Measurements from ENCODE around the gene SPATA31D3.
"Not testable (repeated sequence)": the region's sequence is repeated elsewhere in the genome, so short reads cannot be mapped to it uniquely, and the experiment has no call there.

Gene SPATA31D3
- total RNA-seq: 0 reads per million in 2 experiments

GRCh38 chr9:81943393-81943792, at the start of gene SPATA31D3:
TSS of gene SPATA31D3 (plus strand) at chr9:81943500. CDS start at chr9:81943586, 86 bp downstream.
- not testable (repeated sequence) for DNase-seq (ENCODE audit: low read depth)

- DNase-seq (ENCODE audit: low read depth): no peak
Measured at GRCh38 chr9:81893929-81894328, 49.4 kb upstream of the SPATA31D3 start.

- no peak for DNase-seq (ENCODE audit: low read depth)
Measured at GRCh38 chr9:81894891-81895290, 48.4 kb upstream of the SPATA31D3 start.

GRCh38 chr9:81896070-81896469, 47.2 kb upstream of the SPATA31D3 start:
- DNase-seq (ENCODE audit: low read depth): no peak

GRCh38 chr9:81898851-81899250, 44.4 kb upstream of the SPATA31D3 start:
- no peak for DNase-seq (ENCODE audit: low read depth)

GRCh38 chr9:81902196-81902595, 41.1 kb upstream of the SPATA31D3 start:
- no peak for DNase-seq (ENCODE audit: low read depth)

- DNase-seq (ENCODE audit: low read depth): no peak
Measured at GRCh38 chr9:81902626-81903025, 40.7 kb upstream of the SPATA31D3 start.

GRCh38 chr9:81906671-81907070, 36.6 kb upstream of the SPATA31D3 start:
- no peak for DNase-seq (ENCODE audit: low read depth)

- no peak for DNase-seq (ENCODE audit: low read depth)
Measured at GRCh38 chr9:81912135-81912534, 31.2 kb upstream of the SPATA31D3 start.

GRCh38 chr9:81915801-81916505, 27.3 kb upstream of the SPATA31D3 start:
- no peak for DNase-seq (ENCODE audit: low read depth)

GRCh38 chr9:81918507-81918906, 24.8 kb upstream of the SPATA31D3 start:
- not testable (repeated sequence) for DNase-seq (ENCODE audit: low read depth)

GRCh38 chr9:81928305-81928704, 15.0 kb upstream of the SPATA31D3 start, which contains the start of gene SPATA31D4:
TSS of gene SPATA31D4 (plus strand) at chr9:81928428. CDS start at chr9:81928514, 86 bp downstream.
- DNase-seq (ENCODE audit: low read depth): not testable (repeated sequence)

GRCh38 chr9:81930147-81930546, 13.2 kb upstream of the SPATA31D3 start:
- DNase-seq (ENCODE audit: low read depth): not testable (repeated sequence)

- DNase-seq (ENCODE audit: low read depth): not testable (repeated sequence)
Measured at GRCh38 chr9:81933547-81933946, 9.8 kb upstream of the SPATA31D3 start.

GRCh38 chr9:81948650-81949049, 5.3 kb downstream of the SPATA31D3 start:
- not testable (repeated sequence) for DNase-seq (ENCODE audit: low read depth)

- no peak for DNase-seq (ENCODE audit: low read depth)
Measured at GRCh38 chr9:81953096-81953495, 9.8 kb downstream of the SPATA31D3 start.

GRCh38 chr9:81955625-81956024, 12.3 kb downstream of the SPATA31D3 start:
- DNase-seq (ENCODE audit: low read depth): no peak

- DNase-seq (ENCODE audit: low read depth): no peak
Measured at GRCh38 chr9:81964218-81965171, 21.2 kb downstream of the SPATA31D3 start.

- no peak for DNase-seq (ENCODE audit: low read depth)
Measured at GRCh38 chr9:81968026-81968425, 24.7 kb downstream of the SPATA31D3 start.

GRCh38 chr9:81969971-81970370, 26.7 kb downstream of the SPATA31D3 start:
- no peak for DNase-seq (ENCODE audit: low read depth)

GRCh38 chr9:81971727-81972126, 28.4 kb downstream of the SPATA31D3 start:
- no peak for DNase-seq (ENCODE audit: low read depth)

GRCh38 chr9:81974764-81975163, 31.5 kb downstream of the SPATA31D3 start:
- no peak for DNase-seq (ENCODE audit: low read depth)

GRCh38 chr9:81976351-81976750, 33.1 kb downstream of the SPATA31D3 start:
- DNase-seq (ENCODE audit: low read depth): no peak

Measured in T follicular helper cell (primary cell).